ENCODE data around the gene GNAI3. TPM values are rescaled to one million over a fixed set of nuclear protein-coding genes. Genes with fewer than 3 reads are reported as not detected.

The GNAI3 gene
- total and polyA plus RNA-seq, 2 of the 8 experiments (the other 6 are each of a cell fraction or from before 2014, with no cell fraction given), result 4.0 to 9.8 TPM

DNA sequence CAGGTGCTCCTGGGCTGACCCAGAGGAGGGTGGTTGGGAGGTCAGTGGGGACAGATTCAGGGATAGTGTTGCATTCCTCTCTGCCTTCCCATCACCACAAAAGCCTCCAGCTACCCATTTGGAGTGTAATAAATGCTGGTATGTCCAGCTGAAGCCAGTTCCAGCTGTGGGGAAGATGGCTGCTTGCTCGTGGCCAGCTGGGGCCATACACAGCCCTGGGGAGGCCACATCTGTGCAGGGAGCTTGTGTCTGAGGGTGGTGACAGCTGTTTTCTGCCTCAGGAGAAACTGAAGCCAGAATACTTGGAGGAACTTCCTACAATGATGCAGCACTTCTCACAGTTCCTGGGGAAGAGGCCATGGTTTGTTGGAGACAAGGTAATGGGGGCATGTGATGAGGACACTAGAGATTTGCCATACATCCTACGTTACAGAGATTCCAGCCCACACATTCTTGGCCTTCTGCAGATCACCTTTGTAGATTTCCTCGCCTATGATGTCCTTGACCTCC lies 110.2 kb downstream of the GNAI3 start:
- no peaks in the 10 kb centered on the region for H3K79me2 ChIP-seq (ENCODE audit: control insufficient read depth in 1 of 2, insufficient read depth in 2 of 2, low read length in 2 of 2)
- H3K36me3 ChIP-seq (ENCODE audit: control insufficient read depth in 2 of 4, insufficient read depth in 4 of 4, low read length in 3 of 4), result no peaks in the 10 kb centered on the region
- H2BK12ac ChIP-seq (ENCODE audit: low read depth, low read length), result no peak overlapping the region
- no peak overlapping the region for H3K4me2 ChIP-seq (ENCODE audit: insufficient read depth in 1 of 2, low read depth in 2 of 2, low read length in 2 of 2)
- no peak overlapping the region for H2BK20ac ChIP-seq (ENCODE audit: low read length)
- H2BK120ac ChIP-seq (replicated peaks; ENCODE audit: low read depth, low read length), result no peak overlapping the region
- 54% methylated on average over 3 of the region's 3 CpGs; no CpG with 5 or more reads in 1 of the 2 experiments for WGBS, 2 experiments (ENCODE audit: extremely low coverage in 1 of 2, insufficient coverage in 1 of 2, insufficient read length in 1 of 2, insufficient replicate concordance in 2 of 2, low coverage in 1 of 2, low lambda C conversion rate in 2 of 2, missing lambda C conversion rate in 1 of 2)
- DNase-seq (ENCODE audit: low read depth in 1 of 2, low spot score in 2 of 2) (no peak), FAIRE-seq (no peak)
- H2AK5ac ChIP-seq (ENCODE audit: low read depth, low read length), result no peak overlapping the region
- peaks cover 0 to 5% (median 4%) of the 10 kb centered on the region in 4 experiments; a peak in 5 of 7 replicates for H3K27me3 ChIP-seq (replicated peaks in 1 of 4; ENCODE audit: control insufficient read depth in 3 of 4, extremely low read depth in 1 of 4, insufficient read depth in 3 of 4, low read length in 3 of 4)
- H3K14ac ChIP-seq (ENCODE audit: insufficient read length), result no peak overlapping the region
- ChIA-PET CTCF (ENCODE audit: partially characterized antibody) (interaction anchor here (0.6 to 11.8 kb wide), 6 partner anchors 9 to 326 kb away, joined by 3 to 185 read pairs (median 4); partner anchors contain the start of gene AHCYL1), POLR2A (ENCODE audit: partially characterized antibody) (no interaction called here)
- no peak overlapping the region for H3K56ac ChIP-seq (replicated peaks; ENCODE audit: insufficient read length, low read depth, low read length)
- H4K20me1 ChIP-seq (replicated peaks in 1 of 2; ENCODE audit: control insufficient read depth in 1 of 2, insufficient read depth in 2 of 2, low read length in 2 of 2), result no peaks in the 10 kb centered on the region
- H3K27ac ChIP-seq (ENCODE audit: low read depth, low read length), result no peak overlapping the region
- H2AFZ ChIP-seq (ENCODE audit: low read length), result no peak overlapping the region
- H4K8ac ChIP-seq (ENCODE audit: extremely low read depth, insufficient read depth, low read length), result no peak overlapping the region
- H2BK15ac ChIP-seq (ENCODE audit: low read length), result no peak overlapping the region
- H3K4ac ChIP-seq (replicated peaks; ENCODE audit: insufficient read length, low read depth, low read length), result no peak overlapping the region
- no peaks in the 10 kb centered on the region for H3K9me3 ChIP-seq (ENCODE audit: insufficient read depth in 2 of 2, low read depth in 1 of 2, low read length in 1 of 2)
- peaks cover 9% of the 10 kb centered on the region for H3K23me2 ChIP-seq (ENCODE audit: low read depth, low read length)
- H3K9ac ChIP-seq (replicated peaks in 1 of 4; ENCODE audit: extremely low read depth in 1 of 4, low read depth in 3 of 4, low read length in 3 of 4), result no peak overlapping the region
- no peak overlapping the region for H3K18ac ChIP-seq (ENCODE audit: extremely low read depth, low read length)
- 0 out of 7 replicates have a peak, but pooled peaks cover 0 to 3% (median 0%) of the 10 kb centered on the region in 4 experiments for H3K4me1 ChIP-seq (replicated peaks in 1 of 4; ENCODE audit: control insufficient read depth in 3 of 4, insufficient read depth in 4 of 4, low read length in 3 of 4)
- no peak overlapping the region for H4K91ac ChIP-seq (replicated peaks; ENCODE audit: insufficient read length, low read length)
- H3K23ac ChIP-seq (ENCODE audit: insufficient read length), result no peak overlapping the region
- H3K4me3 ChIP-seq (ENCODE audit: extremely low read depth in 1 of 4, insufficient read depth in 2 of 4, low read depth in 3 of 4, low read length in 4 of 4), result no peak overlapping the region
- H3K79me1 ChIP-seq (ENCODE audit: low read depth, low read length), result no peaks in the 10 kb centered on the region
- TF ChIP-seq, protein P1, sequence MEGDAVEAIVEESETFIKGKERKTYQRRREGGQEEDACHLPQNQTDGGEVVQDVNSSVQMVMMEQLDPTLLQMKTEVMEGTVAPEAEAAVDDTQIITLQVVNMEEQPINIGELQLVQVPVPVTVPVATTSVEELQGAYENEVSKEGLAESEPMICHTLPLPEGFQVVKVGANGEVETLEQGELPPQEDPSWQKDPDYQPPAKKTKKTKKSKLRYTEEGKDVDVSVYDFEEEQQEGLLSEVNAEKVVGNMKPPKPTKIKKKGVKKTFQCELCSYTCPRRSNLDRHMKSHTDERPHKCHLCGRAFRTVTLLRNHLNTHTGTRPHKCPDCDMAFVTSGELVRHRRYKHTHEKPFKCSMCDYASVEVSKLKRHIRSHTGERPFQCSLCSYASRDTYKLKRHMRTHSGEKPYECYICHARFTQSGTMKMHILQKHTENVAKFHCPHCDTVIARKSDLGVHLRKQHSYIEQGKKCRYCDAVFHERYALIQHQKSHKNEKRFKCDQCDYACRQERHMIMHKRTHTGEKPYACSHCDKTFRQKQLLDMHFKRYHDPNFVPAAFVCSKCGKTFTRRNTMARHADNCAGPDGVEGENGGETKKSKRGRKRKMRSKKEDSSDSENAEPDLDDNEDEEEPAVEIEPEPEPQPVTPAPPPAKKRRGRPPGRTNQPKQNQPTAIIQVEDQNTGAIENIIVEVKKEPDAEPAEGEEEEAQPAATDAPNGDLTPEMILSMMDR (IDR thresholded peaks at IDR 0.05; ENCODE audit: control extremely low read depth in 1 of 3, insufficient read depth in 1 of 3, low read depth in 1 of 3, low read length in 3 of 3), result no peak
- TF ChIP-seq, protein P2, sequence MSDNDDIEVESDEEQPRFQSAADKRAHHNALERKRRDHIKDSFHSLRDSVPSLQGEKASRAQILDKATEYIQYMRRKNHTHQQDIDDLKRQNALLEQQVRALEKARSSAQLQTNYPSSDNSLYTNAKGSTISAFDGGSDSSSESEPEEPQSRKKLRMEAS (IDR thresholded peaks at IDR 0.05), result no peak
- H2BK5ac ChIP-seq (ENCODE audit: low read depth, low read length), result no peak overlapping the region
- H4K5ac ChIP-seq (ENCODE audit: insufficient read length, low read depth, low read length), result no peak overlapping the region

All from H1 (cell line).